WTC11 (cell line): Measurements from ENCODE around the gene MYO16.

ENCODE experiments used
- ESRRA ChIP-seq: sonication (generic); formaldehyde crosslinking; IDR thresholded peaks from 2 replicates; pipeline ENCODE4 v1.8.1; 2022; ENCODE audit warnings: mild to moderate bottlenecking, missing genetic modification reagents, borderline replicate concordance
- NR2C2 ChIP-seq: sonication (generic); formaldehyde crosslinking; IDR thresholded peaks from 2 replicates; pipeline ENCODE4 v1.8.0; 2022; ENCODE audit warnings: mild to moderate bottlenecking, missing genetic modification reagents
- TEAD4 ChIP-seq: sonication (generic); formaldehyde crosslinking; IDR thresholded peaks from 2 replicates; pipeline ENCODE4 v1.8.0; 2022; ENCODE audit warnings: mild to moderate bottlenecking, missing genetic modification reagents
- TF ChIP-seq, protein P1 (sequence below): fragments of 200-600 bp; IDR thresholded peaks from 2 replicates; pipeline ENCODE4 v1.8.0; 2022; ENCODE audit warnings: antibody characterized with exemption
- TF ChIP-seq, protein P2 (sequence below): sonication (generic); formaldehyde crosslinking; conservative IDR thresholded peaks from 2 replicates; pipeline ENCODE4 v1.8.1; 2022; ENCODE audit warnings: mild to moderate bottlenecking, missing genetic modification reagents
- TF ChIP-seq, protein P3 (sequence below): sonication (generic); formaldehyde crosslinking; IDR thresholded peaks from 2 replicates; pipeline ENCODE4 v1.8.1; 2023; ENCODE audit warnings: mild to moderate bottlenecking, missing genetic modification reagents, moderate library complexity
- TF ChIP-seq, protein P4 (sequence below): sonication (generic); formaldehyde crosslinking; IDR thresholded peaks from 2 replicates; pipeline ENCODE4 v1.8.1; 2023; ENCODE audit warnings: mild to moderate bottlenecking, missing genetic modification reagents, borderline replicate concordance
- TF ChIP-seq, protein P5 (sequence below): sonication (generic); formaldehyde crosslinking; IDR thresholded peaks from 2 replicates; pipeline ENCODE4 v1.8.1; 2022; ENCODE audit warnings: mild to moderate bottlenecking, missing genetic modification reagents, moderate library complexity, borderline replicate concordance

DNA sequence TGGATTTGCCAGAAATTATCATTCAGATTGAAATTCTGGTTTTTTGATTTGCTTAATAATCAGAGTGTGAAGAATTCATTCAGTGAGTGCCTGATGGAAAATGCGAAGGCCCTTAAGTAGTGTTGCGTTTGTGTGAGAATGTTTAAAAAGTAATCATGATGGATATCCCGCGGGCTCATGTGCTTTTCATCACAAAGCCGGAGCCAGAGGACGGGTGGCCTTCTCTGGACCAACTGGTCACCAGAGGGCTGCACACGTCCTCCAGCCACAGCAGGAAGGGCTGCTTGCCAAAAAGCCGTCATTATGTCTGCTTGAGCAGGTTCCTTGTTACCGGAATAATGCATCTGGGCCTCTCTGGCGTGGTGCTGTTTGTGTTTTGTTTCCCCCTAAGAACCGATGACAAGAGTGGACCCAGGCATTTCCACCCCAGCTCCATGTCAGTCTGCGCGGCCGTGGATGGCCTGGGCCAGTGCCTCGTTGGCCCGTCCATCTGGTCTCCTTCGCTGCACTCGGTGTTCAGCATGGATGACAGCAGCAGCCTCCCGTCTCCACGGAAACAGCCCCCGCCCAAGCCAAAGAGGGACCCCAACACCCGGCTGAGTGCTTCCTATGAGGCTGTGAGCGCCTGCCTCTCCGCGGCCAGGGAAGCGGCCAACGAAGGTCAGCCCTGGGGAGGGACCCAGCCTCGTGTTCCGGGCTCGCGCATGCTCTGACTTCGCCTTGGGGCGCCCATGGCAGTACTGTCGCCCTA, 497.7 kb downstream of the MYO16 start:
- TF ChIP-seq, protein P1, sequence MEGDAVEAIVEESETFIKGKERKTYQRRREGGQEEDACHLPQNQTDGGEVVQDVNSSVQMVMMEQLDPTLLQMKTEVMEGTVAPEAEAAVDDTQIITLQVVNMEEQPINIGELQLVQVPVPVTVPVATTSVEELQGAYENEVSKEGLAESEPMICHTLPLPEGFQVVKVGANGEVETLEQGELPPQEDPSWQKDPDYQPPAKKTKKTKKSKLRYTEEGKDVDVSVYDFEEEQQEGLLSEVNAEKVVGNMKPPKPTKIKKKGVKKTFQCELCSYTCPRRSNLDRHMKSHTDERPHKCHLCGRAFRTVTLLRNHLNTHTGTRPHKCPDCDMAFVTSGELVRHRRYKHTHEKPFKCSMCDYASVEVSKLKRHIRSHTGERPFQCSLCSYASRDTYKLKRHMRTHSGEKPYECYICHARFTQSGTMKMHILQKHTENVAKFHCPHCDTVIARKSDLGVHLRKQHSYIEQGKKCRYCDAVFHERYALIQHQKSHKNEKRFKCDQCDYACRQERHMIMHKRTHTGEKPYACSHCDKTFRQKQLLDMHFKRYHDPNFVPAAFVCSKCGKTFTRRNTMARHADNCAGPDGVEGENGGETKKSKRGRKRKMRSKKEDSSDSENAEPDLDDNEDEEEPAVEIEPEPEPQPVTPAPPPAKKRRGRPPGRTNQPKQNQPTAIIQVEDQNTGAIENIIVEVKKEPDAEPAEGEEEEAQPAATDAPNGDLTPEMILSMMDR, result no peak
- TF ChIP-seq NR2C2 (no peak), ESRRA (CRISPR knock-in tag) (no peak), TEAD4 (no peak)
- TF ChIP-seq, protein P2, sequence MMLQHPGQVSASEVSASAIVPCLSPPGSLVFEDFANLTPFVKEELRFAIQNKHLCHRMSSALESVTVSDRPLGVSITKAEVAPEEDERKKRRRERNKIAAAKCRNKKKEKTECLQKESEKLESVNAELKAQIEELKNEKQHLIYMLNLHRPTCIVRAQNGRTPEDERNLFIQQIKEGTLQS (CRISPR knock-in tag), result no peak
- TF ChIP-seq, protein P3, sequence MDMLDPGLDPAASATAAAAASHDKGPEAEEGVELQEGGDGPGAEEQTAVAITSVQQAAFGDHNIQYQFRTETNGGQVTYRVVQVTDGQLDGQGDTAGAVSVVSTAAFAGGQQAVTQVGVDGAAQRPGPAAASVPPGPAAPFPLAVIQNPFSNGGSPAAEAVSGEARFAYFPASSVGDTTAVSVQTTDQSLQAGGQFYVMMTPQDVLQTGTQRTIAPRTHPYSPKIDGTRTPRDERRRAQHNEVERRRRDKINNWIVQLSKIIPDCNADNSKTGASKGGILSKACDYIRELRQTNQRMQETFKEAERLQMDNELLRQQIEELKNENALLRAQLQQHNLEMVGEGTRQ (CRISPR knock-in tag), result no peak
- TF ChIP-seq, protein P4, sequence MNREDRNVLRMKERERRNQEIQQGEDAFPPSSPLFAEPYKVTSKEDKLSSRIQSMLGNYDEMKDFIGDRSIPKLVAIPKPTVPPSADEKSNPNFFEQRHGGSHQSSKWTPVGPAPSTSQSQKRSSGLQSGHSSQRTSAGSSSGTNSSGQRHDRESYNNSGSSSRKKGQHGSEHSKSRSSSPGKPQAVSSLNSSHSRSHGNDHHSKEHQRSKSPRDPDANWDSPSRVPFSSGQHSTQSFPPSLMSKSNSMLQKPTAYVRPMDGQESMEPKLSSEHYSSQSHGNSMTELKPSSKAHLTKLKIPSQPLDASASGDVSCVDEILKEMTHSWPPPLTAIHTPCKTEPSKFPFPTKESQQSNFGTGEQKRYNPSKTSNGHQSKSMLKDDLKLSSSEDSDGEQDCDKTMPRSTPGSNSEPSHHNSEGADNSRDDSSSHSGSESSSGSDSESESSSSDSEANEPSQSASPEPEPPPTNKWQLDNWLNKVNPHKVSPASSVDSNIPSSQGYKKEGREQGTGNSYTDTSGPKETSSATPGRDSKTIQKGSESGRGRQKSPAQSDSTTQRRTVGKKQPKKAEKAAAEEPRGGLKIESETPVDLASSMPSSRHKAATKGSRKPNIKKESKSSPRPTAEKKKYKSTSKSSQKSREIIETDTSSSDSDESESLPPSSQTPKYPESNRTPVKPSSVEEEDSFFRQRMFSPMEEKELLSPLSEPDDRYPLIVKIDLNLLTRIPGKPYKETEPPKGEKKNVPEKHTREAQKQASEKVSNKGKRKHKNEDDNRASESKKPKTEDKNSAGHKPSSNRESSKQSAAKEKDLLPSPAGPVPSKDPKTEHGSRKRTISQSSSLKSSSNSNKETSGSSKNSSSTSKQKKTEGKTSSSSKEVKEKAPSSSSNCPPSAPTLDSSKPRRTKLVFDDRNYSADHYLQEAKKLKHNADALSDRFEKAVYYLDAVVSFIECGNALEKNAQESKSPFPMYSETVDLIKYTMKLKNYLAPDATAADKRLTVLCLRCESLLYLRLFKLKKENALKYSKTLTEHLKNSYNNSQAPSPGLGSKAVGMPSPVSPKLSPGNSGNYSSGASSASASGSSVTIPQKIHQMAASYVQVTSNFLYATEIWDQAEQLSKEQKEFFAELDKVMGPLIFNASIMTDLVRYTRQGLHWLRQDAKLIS (CRISPR knock-in tag), result no peak
- TF ChIP-seq, protein P5, sequence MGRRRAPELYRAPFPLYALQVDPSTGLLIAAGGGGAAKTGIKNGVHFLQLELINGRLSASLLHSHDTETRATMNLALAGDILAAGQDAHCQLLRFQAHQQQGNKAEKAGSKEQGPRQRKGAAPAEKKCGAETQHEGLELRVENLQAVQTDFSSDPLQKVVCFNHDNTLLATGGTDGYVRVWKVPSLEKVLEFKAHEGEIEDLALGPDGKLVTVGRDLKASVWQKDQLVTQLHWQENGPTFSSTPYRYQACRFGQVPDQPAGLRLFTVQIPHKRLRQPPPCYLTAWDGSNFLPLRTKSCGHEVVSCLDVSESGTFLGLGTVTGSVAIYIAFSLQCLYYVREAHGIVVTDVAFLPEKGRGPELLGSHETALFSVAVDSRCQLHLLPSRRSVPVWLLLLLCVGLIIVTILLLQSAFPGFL (CRISPR knock-in tag), result no peak
